SK-N-SH treated with all-trans-retinoic acid at 6 μM for 48 hours (cell line): ENCODE measurements around the gene CENPP.

Source experiments
- ATAC-seq: fragments of 200-7000 bp; cut with Tn5 transposase; 3 replicates; pipeline ENCODE4 v1.9.1; 2020; ENCODE audit warnings: mild to moderate bottlenecking, moderate library complexity
- CREB5 ChIP-seq: fragments of 250-450 bp; sonication (Bioruptor Pico); IDR thresholded peaks from 2 replicates; pipeline ENCODE4 v1.5.1; 2020; ENCODE audit warnings: low read depth, mild to moderate bottlenecking, moderate library complexity
- CSDC2 ChIP-seq: fragments of 250-450 bp; sonication (Bioruptor Pico); IDR thresholded peaks from 2 replicates; pipeline ENCODE4 v1.5.0; 2020; ENCODE audit warnings: mild to moderate bottlenecking, moderate library complexity
- CSRNP3 ChIP-seq: fragments of 250-450 bp; sonication (Bioruptor Pico); IDR thresholded peaks from 2 replicates; pipeline ENCODE4 v1.5.1; 2021; ENCODE audit warnings: mild to moderate bottlenecking, moderate library complexity
- ISL1 ChIP-seq: fragments of 250-450 bp; sonication (Bioruptor Pico); IDR thresholded peaks from 2 replicates; pipeline ENCODE4 v2.1.2; 2022; ENCODE audit warnings: mild to moderate bottlenecking, moderate library complexity
- PATZ1 ChIP-seq: fragments of 250-450 bp; sonication (Bioruptor Pico); IDR thresholded peaks from 2 replicates; pipeline ENCODE4 v1.8.0; 2020; ENCODE audit warnings: mild to moderate bottlenecking, moderate library complexity, borderline replicate concordance
- POU6F1 ChIP-seq: fragments of 250-450 bp; sonication (Bioruptor Pico); IDR thresholded peaks from 2 replicates; pipeline ENCODE4 v1.8.0; 2021; ENCODE audit warnings: low read depth, mild to moderate bottlenecking, moderate library complexity, borderline replicate concordance
- PPARA ChIP-seq: fragments of 250-450 bp; sonication (Bioruptor Pico); IDR thresholded peaks from 2 replicates; pipeline ENCODE4 v1.5.0; 2020; ENCODE audit warnings: mild to moderate bottlenecking, borderline replicate concordance
- SNAI2 ChIP-seq: fragments of 250-450 bp; sonication (Bioruptor Pico); IDR thresholded peaks from 2 replicates; pipeline ENCODE4 v1.5.0; 2020; ENCODE audit warnings: mild to moderate bottlenecking, moderate library complexity
- TOX ChIP-seq: fragments of 250-450 bp; sonication (Bioruptor Pico); IDR thresholded peaks from 2 replicates; pipeline ENCODE4 v1.8.0; 2021; ENCODE audit warnings: mild to moderate bottlenecking, moderate library complexity, borderline replicate concordance
- TSHZ2 ChIP-seq: fragments of 250-450 bp; sonication (Bioruptor Pico); IDR thresholded peaks from 2 replicates; pipeline ENCODE4 v1.5.0; 2020; ENCODE audit warnings: mild to moderate bottlenecking, moderate library complexity
- ZC3H10 ChIP-seq: fragments of 250-450 bp; sonication (Bioruptor Pico); IDR thresholded peaks from 2 replicates; pipeline ENCODE4 v1.5.1; 2021; ENCODE audit warnings: mild to moderate bottlenecking, moderate library complexity
- ZFP3 ChIP-seq: fragments of 250-450 bp; sonication (Bioruptor Pico); IDR thresholded peaks from 2 replicates; pipeline ENCODE4 v1.5.0; 2020; ENCODE audit warnings: mild to moderate bottlenecking, moderate library complexity
- ZFP30 ChIP-seq: fragments of 450-650 bp; formaldehyde crosslinking; IDR thresholded peaks from 2 replicates; pipeline ENCODE4 v1.5.0; 2022; ENCODE audit warnings: mild to moderate bottlenecking, moderate library complexity
- ZNF565 ChIP-seq: fragments of 450-650 bp; formaldehyde crosslinking; conservative IDR thresholded peaks from 2 replicates; pipeline ENCODE4 v1.5.0; 2020; ENCODE audit warnings: low read depth, mild to moderate bottlenecking, moderate library complexity
- ZNF8 ChIP-seq: fragments of 450-650 bp; formaldehyde crosslinking; IDR thresholded peaks from 2 replicates; pipeline ENCODE4 v1.5.0; 2020; ENCODE audit warnings: mild to moderate bottlenecking, moderate library complexity

CENPP gene

GRCh38 chr9:92404042-92404836 is 78.5 kb downstream of the CENPP start, which contains the start of gene OGN (continued):
- TF ChIP-seq CREB5 (CRISPR knock-in tag) = no peak

- peak; percentile 31; the same call in 1 of the 3 replicates for ATAC-seq
- TF ChIP-seq TSHZ2 (CRISPR knock-in tag) (no peak), ZNF8 (CRISPR knock-in tag) (no peak), PPARA (no peak), CREB5 (CRISPR knock-in tag) (no peak), ISL1 (CRISPR knock-in tag) (no peak), ZNF565 (CRISPR knock-in tag) (no peak), PATZ1 (CRISPR knock-in tag) (no peak), ZFP30 (CRISPR knock-in tag) (no peak), CSRNP3 (CRISPR knock-in tag) (no peak), SNAI2 (CRISPR knock-in tag) (no peak)
Observed at GRCh38 chr9:92405818-92406217, 80.1 kb downstream of the CENPP start.

GRCh38 chr9:92406477-92406876 is 80.7 kb downstream of the CENPP start:
- no peak for ATAC-seq
- no peak for TF ChIP-seq POU6F1 (CRISPR knock-in tag)
- TF ChIP-seq TOX (CRISPR knock-in tag) = no peak
- no peak for TF ChIP-seq SNAI2 (CRISPR knock-in tag)
- no peak for TF ChIP-seq CREB5 (CRISPR knock-in tag)
- TF ChIP-seq CSRNP3 (CRISPR knock-in tag) = no peak
- no peak for TF ChIP-seq ZFP3 (CRISPR knock-in tag)
- TF ChIP-seq TSHZ2 (CRISPR knock-in tag) = no peak
- no peak for TF ChIP-seq ZC3H10 (CRISPR knock-in tag)
- no peak for TF ChIP-seq CSDC2 (CRISPR knock-in tag)
